Astrocyte (in vitro differentiated cells and primary cell): ENCODE results near the gene ROBO3.

Source experiments
- CTCF ChIP-seq: IDR thresholded peaks from 2 replicates; pipeline ENCODE4 v1.5.1; 2011; ENCODE audit warnings: low read depth, mild to moderate bottlenecking, inconsistent platforms, low read length, moderate library complexity; ENCODE audit not compliant: insufficient read depth
- EZH2 ChIP-seq: IDR thresholded peaks from 2 replicates; pipeline ENCODE4 v1.6.1; 2012; ENCODE audit warnings: mild to moderate bottlenecking, low read length, inconsistent platforms; ENCODE audit not compliant: insufficient read depth

- TF ChIP-seq CTCF (no peak), EZH2 (no peak)
Measured at GRCh38 chr11:124898263-124898680, 33.0 kb downstream of the ROBO3 start.
